HG03378 (cell line): ENCODE measurements around the gene CLEC4M.

Experiments
- ATAC-seq: cut with Tn5 transposase; IDR thresholded peaks from one replicate; pipeline ENCODE4 v1.9.1; 2021; ENCODE audit warnings: mild to moderate bottlenecking, moderate library complexity; ENCODE audit not compliant: unreplicated experiment

Gene CLEC4M

GRCh38 chr19:7762719-7763293, at the start of gene CLEC4M:
TSS of gene CLEC4M (plus strand) at chr19:7763243. CDS start at chr19:7763267, 24 bp downstream.
- no peak for ATAC-seq

DNA sequence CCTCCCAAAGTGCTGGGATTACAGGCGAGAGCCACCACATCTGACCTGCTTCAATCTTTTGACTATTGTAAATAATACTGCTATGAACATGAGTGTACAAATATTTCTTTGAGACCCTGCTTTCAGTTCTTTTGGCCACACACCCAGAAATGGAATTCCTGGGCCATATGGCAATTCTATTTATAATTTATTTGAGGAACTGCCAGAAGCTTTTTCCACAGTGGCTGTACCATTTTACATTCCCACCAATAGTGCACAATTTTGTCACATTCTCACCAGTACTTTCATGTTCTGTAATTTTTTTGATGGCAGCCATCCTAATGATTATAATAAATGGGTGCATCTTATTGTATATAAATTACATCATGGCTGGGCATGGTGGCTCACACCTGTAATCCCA, 47.4 kb upstream of the CLEC4M start:
- no peak for ATAC-seq

GRCh38 chr19:7716762-7717161, 46.3 kb upstream of the CLEC4M start:
- ATAC-seq, result no peak

DNA sequence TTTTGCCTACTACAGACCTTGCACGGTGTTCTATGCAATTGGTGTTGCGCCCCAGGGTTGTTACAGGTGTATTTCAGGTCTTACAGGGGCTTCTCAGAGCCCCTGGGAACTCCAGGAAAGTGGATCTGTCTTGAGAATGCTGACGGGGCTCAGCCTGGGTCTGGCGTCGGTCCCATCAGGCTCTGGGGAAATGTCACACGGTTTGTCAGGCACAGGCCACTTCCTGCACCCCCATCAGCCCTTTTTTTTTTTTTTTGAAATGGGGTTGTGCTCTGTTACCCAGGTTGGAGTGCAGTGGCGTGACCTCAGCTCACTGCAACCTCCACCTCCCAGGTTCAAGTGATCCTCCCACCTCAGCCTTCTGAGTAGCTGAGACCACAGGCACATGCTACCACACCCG, 44.4 kb upstream of the CLEC4M start:
- no peak for ATAC-seq

- no peak for ATAC-seq
Measured at GRCh38 chr19:7720351-7720750, 42.7 kb upstream of the CLEC4M start.

GRCh38 chr19:7722231-7722651, 40.8 kb upstream of the CLEC4M start:
- ATAC-seq, result no peak

DNA sequence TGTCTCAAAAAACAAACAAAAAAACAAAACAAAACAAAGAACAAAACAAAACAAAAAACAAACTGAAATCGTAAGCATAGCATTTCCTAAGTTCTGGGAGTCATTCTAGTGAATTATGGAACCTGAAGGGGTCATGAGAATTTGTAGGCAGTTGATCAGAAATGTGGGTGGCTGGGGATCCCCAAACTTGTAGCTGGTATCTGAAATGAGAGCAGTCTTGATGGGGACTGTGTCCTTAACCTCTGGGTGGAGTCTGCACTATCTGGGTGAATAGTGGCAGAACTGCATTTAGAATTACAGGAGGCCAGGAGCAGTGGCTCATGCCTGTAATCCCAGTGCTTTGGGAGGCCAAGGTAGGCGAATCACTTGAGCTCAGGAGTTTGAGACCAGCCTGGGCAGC, 37.3 kb upstream of the CLEC4M start:
- no peak for ATAC-seq

DNA sequence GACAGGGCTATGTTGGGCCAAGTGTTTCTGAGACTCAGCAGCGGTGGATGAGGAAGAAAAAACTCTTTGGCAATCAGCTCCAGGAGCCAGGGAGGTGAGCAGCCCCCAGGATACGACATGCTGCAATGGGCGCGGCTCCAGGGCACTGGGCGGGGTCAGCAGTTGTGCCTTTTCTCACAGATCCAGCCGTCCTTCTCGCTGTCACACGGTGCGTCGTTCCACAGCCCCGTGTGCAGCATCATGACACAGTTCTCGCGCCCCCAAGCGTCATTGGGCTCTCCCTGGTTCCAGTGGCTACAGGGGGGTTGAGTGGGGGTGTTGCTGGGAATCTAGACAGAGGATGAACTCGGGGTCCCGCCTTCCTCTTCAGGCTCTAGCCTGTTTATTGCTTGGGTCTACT, 33.8 kb upstream of the CLEC4M start:
- ATAC-seq, result no peak

DNA sequence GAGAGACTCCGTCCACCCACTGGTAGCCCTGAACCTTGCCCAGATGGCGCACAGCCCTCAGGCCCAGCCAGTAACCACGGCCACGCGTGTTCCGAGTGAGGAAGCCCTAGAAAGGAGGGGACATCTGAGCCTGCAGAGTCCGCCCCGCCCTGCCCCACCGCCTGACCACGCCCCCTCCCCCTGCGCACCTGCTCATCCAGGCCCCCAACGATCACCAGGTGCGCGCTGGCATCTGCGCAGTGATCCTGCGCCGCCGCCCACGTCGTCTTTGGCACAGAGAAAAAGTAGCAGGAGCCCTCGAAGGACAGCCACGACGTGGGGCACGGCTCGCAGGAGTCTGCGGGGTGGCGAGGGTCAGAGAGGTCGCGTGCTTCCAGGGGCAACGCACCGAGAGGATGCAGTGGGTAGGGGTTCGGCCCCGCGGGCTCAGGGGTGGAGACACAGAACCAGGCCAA, 33.2 kb upstream of the CLEC4M start:
- no peak for ATAC-seq

- no peak for ATAC-seq
Measured at GRCh38 chr19:7730286-7731217, 32.5 kb upstream of the CLEC4M start.

GRCh38 chr19:7731218-7731595, 31.8 kb upstream of the CLEC4M start:
- ATAC-seq, result no peak

- no peak for ATAC-seq
Measured at GRCh38 chr19:7731615-7732014, 31.4 kb upstream of the CLEC4M start.

GRCh38 chr19:7732045-7732444, 31.0 kb upstream of the CLEC4M start, which contains the start of gene CLEC4G:
TSS of gene CLEC4G (minus strand) at chr19:7732110. CDS start at chr19:7732102, 8 bp downstream.
- ATAC-seq, result no peak

DNA sequence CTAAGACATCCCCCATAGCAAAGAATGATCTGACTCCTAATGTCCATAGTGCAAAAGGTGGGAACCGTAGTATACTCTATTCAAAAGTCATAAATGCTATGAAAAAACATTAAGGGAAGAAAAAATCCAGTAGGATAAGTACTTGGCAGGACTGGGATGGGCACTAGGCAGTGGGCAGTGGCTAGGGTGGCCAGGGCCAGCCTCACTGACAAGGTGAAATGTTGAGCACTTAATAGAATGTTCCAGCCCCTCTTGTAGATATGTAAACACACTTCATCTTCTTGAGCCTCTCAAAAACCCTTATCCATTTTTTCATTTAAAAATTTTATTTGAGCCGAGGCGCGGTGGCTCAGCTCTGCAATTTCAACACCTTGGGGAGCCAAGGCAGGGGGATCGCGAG, 29.7 kb upstream of the CLEC4M start:
- ATAC-seq, result no peak

DNA sequence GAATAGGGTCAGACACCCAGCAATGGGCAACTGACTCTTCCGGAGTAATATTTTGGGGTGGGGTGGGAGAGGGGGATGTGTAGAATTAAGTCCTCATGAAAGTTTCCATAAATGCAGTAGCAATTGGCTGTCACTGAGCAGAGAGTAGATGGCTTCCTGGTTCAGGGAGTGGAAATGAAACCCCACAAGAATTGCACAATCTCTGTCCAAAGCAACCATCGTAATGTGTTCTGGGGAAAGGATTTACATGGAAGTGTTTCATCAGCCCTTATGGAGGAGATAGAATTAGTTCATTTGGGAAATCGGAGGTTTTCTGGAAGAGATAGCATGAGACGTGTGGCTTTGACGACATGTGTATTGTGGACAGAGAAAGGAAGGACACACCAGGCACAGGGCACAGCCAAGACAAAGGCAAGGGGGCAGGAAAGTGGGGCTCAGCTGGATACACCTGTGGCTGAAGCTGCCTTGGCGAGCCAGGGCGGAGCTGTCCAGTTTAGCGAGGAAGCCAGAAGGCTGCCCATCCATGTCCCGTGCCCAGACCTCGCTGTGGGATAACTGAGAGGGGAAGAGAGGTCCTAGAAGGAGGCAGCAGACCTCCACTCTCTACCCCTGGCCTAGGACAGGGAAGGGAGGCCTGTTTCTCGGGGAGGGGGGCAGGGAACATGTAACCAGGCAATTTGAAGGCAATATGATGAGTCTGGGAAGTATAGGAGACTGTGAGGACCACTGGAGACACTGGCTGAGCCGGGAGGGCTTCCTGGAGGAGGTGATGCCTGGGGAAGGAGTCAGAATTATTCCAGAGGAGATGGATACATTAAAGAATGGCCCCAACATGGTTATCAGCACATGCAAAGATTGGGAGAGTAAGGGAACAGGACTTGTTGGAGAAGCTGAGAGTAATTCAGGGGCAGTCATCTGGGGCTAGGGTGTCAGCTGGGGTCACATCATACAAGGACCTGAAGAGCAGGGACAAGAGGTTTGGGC, 28.5 kb upstream of the CLEC4M start:
- ATAC-seq, result no peak

- no peak for ATAC-seq
Measured at GRCh38 chr19:7736148-7736547, 26.9 kb upstream of the CLEC4M start.

- no peak for ATAC-seq
Measured at GRCh38 chr19:7737215-7737614, 25.8 kb upstream of the CLEC4M start.

GRCh38 chr19:7738023-7738422, 25.0 kb upstream of the CLEC4M start:
- ATAC-seq, result no peak

- no peak for ATAC-seq
Measured at GRCh38 chr19:7739211-7739755, 23.8 kb upstream of the CLEC4M start.

DNA sequence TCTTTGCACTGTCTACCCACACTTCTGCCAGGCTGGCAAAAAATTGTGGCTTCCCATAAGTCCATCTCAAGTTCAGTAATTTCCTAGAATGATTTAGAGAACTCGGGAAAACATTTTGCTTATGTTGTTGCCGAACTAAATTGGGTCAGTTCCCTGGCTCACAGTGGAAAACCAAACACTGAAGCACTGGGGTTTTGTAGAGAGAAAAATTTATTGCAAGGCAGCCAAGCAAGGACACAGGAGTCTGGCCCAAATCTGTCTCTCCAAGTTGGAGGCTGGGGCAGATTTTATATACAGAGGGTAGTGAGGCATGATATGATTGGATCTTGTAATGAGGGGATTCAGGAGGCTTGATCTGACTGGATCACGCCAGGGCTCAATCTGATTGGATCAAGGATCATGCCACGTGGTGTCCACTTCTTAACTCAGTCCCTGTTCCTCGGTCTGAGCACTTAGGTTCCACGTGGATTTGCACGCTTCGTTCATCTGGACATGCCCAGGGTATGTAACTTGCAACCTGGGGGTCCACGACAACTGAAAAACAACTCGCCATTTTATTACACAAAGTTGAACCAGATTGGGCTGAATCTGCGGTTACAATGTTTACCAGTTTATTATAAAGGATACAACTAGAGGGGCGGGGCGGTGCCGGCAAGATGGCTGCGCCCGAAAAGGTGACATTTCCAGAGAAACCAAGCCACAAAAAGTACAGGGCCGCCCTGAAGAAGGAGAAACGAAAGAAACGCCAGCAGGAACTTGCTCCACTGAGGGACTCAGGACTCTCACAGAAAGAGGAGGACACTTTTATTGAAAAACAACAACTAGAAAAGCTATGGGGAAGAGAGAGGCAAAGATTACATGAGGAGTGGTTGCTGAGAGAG, 23.0 kb upstream of the CLEC4M start:
- ATAC-seq, result no peak
